H9 (cell line): ENCODE results near the gene CSF1. TPM values are rescaled to one million over a fixed set of nuclear protein-coding genes. Genes with fewer than 3 reads are reported as not detected.

ENCODE experiments used
- DNase-seq: peaks from one replicate; pipeline ENCODE4 v3.0.0-alpha.2; 2017
- H2AFZ ChIP-seq: one replicate; pipeline ENCODE4 v1.6.1; 2013; ENCODE audit warnings: mild to moderate bottlenecking, low read length, control low read depth, moderate library complexity
- H2AK5ac ChIP-seq: 2 replicates; pipeline ENCODE4 v1.6.1; 2013; ENCODE audit warnings: low read length, control low read depth, mixed read lengths; ENCODE audit not compliant: insufficient read length
- H2BK120ac ChIP-seq: one replicate; pipeline ENCODE4 v1.6.1; 2013; ENCODE audit warnings: low read depth, mild to moderate bottlenecking, low read length, control low read depth, inconsistent platforms; ENCODE audit not compliant: poor library complexity, severe bottlenecking
- H2BK12ac ChIP-seq: 2 replicates; pipeline ENCODE4 v1.6.1; 2013; ENCODE audit warnings: low read length, control low read depth, mixed read lengths, low read depth; ENCODE audit not compliant: insufficient read length
- H2BK15ac ChIP-seq: 2 replicates; pipeline ENCODE4 v1.6.1; 2013; ENCODE audit warnings: low read depth, low read length, control low read depth
- H2BK20ac ChIP-seq: one replicate; pipeline ENCODE4 v1.6.1; 2013; ENCODE audit warnings: low read depth, mild to moderate bottlenecking, low read length, control low read depth, inconsistent platforms; ENCODE audit not compliant: poor library complexity, severe bottlenecking
- H2BK5ac ChIP-seq: 2 replicates; pipeline ENCODE4 v1.6.1; 2013; ENCODE audit warnings: low read length, control low read depth, mixed read lengths; ENCODE audit not compliant: insufficient read length
- H3K14ac ChIP-seq: 2 replicates; pipeline ENCODE4 v1.6.1; 2013; ENCODE audit warnings: low read length, control low read depth; ENCODE audit not compliant: insufficient read depth
- H3K18ac ChIP-seq: 2 replicates; pipeline ENCODE4 v1.6.1; 2013; ENCODE audit warnings: low read depth, mild to moderate bottlenecking, mixed read lengths, low read length, control low read depth; ENCODE audit not compliant: insufficient read length
- H3K23ac ChIP-seq: 2 replicates; pipeline ENCODE4 v1.6.1; 2013; ENCODE audit warnings: low read length, control low read depth, mixed read lengths, low read depth; ENCODE audit not compliant: insufficient read length
- H3K23me2 ChIP-seq: 2 replicates; pipeline ENCODE4 v1.6.1; 2013; ENCODE audit warnings: low read depth, mild to moderate bottlenecking, mixed read lengths, low read length, control low read depth; ENCODE audit not compliant: insufficient read length, poor library complexity, severe bottlenecking
- H3K27ac ChIP-seq: 2 replicates; pipeline ENCODE4 v1.5.1; 2013; ENCODE audit warnings: low read length, control low read depth, mixed read lengths, low read depth; ENCODE audit not compliant: insufficient read length
- H3K27me3 ChIP-seq: 2 replicates; pipeline ENCODE4 v1.6.1; 2013; ENCODE audit warnings: low read length, control low read depth, inconsistent platforms; ENCODE audit not compliant: insufficient read depth
- H3K4ac ChIP-seq: 2 replicates; pipeline ENCODE4 v1.6.1; 2013; ENCODE audit warnings: low read depth, mild to moderate bottlenecking, control low read depth, inconsistent platforms, low read length, moderate library complexity
- H3K4me1 ChIP-seq: 2 replicates; pipeline ENCODE4 v1.6.1; 2013; ENCODE audit warnings: low read length, control low read depth, inconsistent platforms; ENCODE audit not compliant: insufficient read depth
- H3K4me2 ChIP-seq: 2 replicates; pipeline ENCODE4 v1.6.1; 2013; ENCODE audit warnings: low read length, control low read depth, mixed read lengths; ENCODE audit not compliant: insufficient read length, insufficient read depth
- H3K56ac ChIP-seq: 2 replicates; pipeline ENCODE4 v1.6.1; 2013; ENCODE audit warnings: low read depth, mild to moderate bottlenecking, mixed read lengths, low read length, control low read depth; ENCODE audit not compliant: insufficient read length
- H3K79me1 ChIP-seq: 2 replicates; pipeline ENCODE4 v1.6.1; 2013; ENCODE audit warnings: low read depth, mild to moderate bottlenecking, moderate library complexity, low read length, control low read depth, inconsistent platforms; ENCODE audit not compliant: insufficient read depth, poor library complexity, severe bottlenecking
- H3K79me2 ChIP-seq: 2 replicates; pipeline ENCODE4 v1.6.1; 2013; ENCODE audit warnings: low read length, control low read depth, inconsistent platforms; ENCODE audit not compliant: insufficient read depth
- H3K9ac ChIP-seq: 2 replicates; pipeline ENCODE4 v1.6.1; 2013; ENCODE audit warnings: low read length, control low read depth, mixed read lengths; ENCODE audit not compliant: insufficient read length; ENCODE audit errors: extremely low read depth
- H3K9me3 ChIP-seq: one replicate; pipeline ENCODE4 v1.6.1; 2013; ENCODE audit warnings: low read depth, low read length, inconsistent platforms; ENCODE audit not compliant: control insufficient read depth
- H3T11ph ChIP-seq: one replicate; pipeline ENCODE4 v1.6.1; 2013; ENCODE audit warnings: mild to moderate bottlenecking, low read length, control low read depth, inconsistent platforms
- H4K20me1 ChIP-seq: one replicate; pipeline ENCODE4 v1.6.1; 2013; ENCODE audit not compliant: control insufficient read depth, insufficient read length, insufficient read depth
- H4K5ac ChIP-seq: 2 replicates; pipeline ENCODE4 v1.6.1; 2013; ENCODE audit warnings: low read depth, mild to moderate bottlenecking, mixed read lengths, low read length, control low read depth; ENCODE audit not compliant: insufficient read length
- H4K8ac ChIP-seq: replicated peaks from 2 replicates; pipeline ENCODE4 v1.6.1; 2013; ENCODE audit warnings: low read length, control low read depth, mixed read lengths, low read depth; ENCODE audit not compliant: insufficient read length
- H4K91ac ChIP-seq: 2 replicates; pipeline ENCODE4 v1.6.1; 2013; ENCODE audit warnings: low read depth, mild to moderate bottlenecking, moderate library complexity, mixed read lengths, low read length, control low read depth; ENCODE audit not compliant: insufficient read length
- H3K27ac Mint-ChIP-seq, 3 experiments: 2 replicates in 2 of 3; 3 replicates in 1 of 3; pipeline ENCODE4 v1.8.0; 2020 to 2021; ENCODE audit warnings: mixed read lengths in 3 of 3, mild to moderate bottlenecking in 1 of 3, moderate library complexity in 1 of 3
- H3K27me3 Mint-ChIP-seq: 2 replicates; pipeline ENCODE4 v1.8.0; 2021; ENCODE audit warnings: low read depth, mild to moderate bottlenecking, moderate library complexity, mixed read lengths
- H3K36me3 Mint-ChIP-seq, 3 experiments: 2 replicates in 2 of 3; 3 replicates in 1 of 3; pipeline ENCODE4 v1.8.0; 2020 to 2021; ENCODE audit warnings: low read depth in 3 of 3, mixed read lengths in 3 of 3; ENCODE audit not compliant: insufficient read depth in 1 of 3
- H3K4me1 Mint-ChIP-seq, 2 experiments: 2 replicates each; pipeline ENCODE4 v1.8.0; 2020; ENCODE audit warnings: mixed read lengths in 2 of 2
- H3K4me3 Mint-ChIP-seq, 2 experiments: 2 replicates in 1 of 2; 3 replicates in 1 of 2; pipeline ENCODE4 v1.8.0; 2020 to 2021; ENCODE audit warnings: mild to moderate bottlenecking in 2 of 2, mixed read lengths in 2 of 2, moderate library complexity in 1 of 2
- H3K9me3 Mint-ChIP-seq, 2 experiments: 2 replicates in 1 of 2; 3 replicates in 1 of 2; pipeline ENCODE4 v1.8.0; 2020; ENCODE audit warnings: mild to moderate bottlenecking in 2 of 2, mixed read lengths in 2 of 2, moderate library complexity in 1 of 2
- CTCF ChIP-seq: fragments of 200-600 bp; sonication (generic); conservative IDR thresholded peaks from 3 replicates; pipeline ENCODE4 v1.8.0; 2021; ENCODE audit warnings: antibody characterized with exemption, mild to moderate bottlenecking
- WGBS: extraction: QIAGEN DNeasy Blood & Tissue Kit; methylation state at CpG from one replicate; pipeline ENCODE4 v1.1.7; 2013; ENCODE audit warnings: missing lambda C conversion rate, low lambda C conversion rate, mixed read lengths; ENCODE audit not compliant: insufficient read length; ENCODE audit errors: extremely low coverage; 5-methylcytosine and 5-hydroxymethylcytosine counted together
- total RNA-seq: library from RNA; stranded (reverse); gene quantifications from 2 replicates; pipeline ENCODE4 v1.2.1, GENCODE V29; 2021

The CSF1 gene
- total RNA-seq, 1 experiment from 2014 or later = 2.3 TPM

GRCh38 chr1:109879881-109880525 is 30.6 kb upstream of the CSF1 start:
- Histone ChIP-seq H3K27me3 (no peaks in the 10 kb centered on the region), H3K23me2 (no peaks in the 10 kb centered on the region), H2BK120ac (no peak overlapping the region), H2BK5ac (no peak overlapping the region), H4K8ac (no peak overlapping the region), H2AK5ac (no peak overlapping the region), H4K91ac (no peak overlapping the region), H3T11ph (no peak overlapping the region), H2BK15ac (no peak overlapping the region), H2BK20ac (no peak overlapping the region), H3K18ac (no peak overlapping the region), H3K79me1 (no peaks in the 10 kb centered on the region), H3K79me2 (no peaks in the 10 kb centered on the region), H2BK12ac (no peak overlapping the region), H2AFZ (no peak overlapping the region), H3K4me1 (peaks cover 2% of the 10 kb centered on the region; the same call in 1 of the 2 replicates), H3K56ac (no peak overlapping the region), H3K14ac (no peak overlapping the region), H4K20me1 (no peaks in the 10 kb centered on the region), H3K23ac (no peak overlapping the region), H3K9ac (no peak overlapping the region), H3K9me3 (no peaks in the 10 kb centered on the region), H3K4me2 (no peak overlapping the region), H3K4ac (no peak overlapping the region), H4K5ac (no peak overlapping the region), H3K27ac (no peak overlapping the region)
- no peak overlapping the region for H3K4me3 Mint-ChIP-seq
- DNase-seq = no peak
- WGBS = no CpG with 5 or more reads among the region's 10 CpGs
- no peak for TF ChIP-seq CTCF
- no peaks in the 10 kb centered on the region for H3K9me3 Mint-ChIP-seq
- peaks cover 67 to 75% of the 10 kb centered on the region in 2 experiments for H3K4me1 Mint-ChIP-seq
- peaks cover 0 to 3% (median 0%) of the 10 kb centered on the region in 3 experiments; a peak in 1 of 7 replicates for H3K36me3 Mint-ChIP-seq
- peak overlapping the region in 1 of 3 experiments; percentile 58; a peak in 2 of 7 replicates for H3K27ac Mint-ChIP-seq
- no peaks in the 10 kb centered on the region for H3K27me3 Mint-ChIP-seq
